ENCODE measurements around the gene YBX2. TPM values are rescaled to one million over a fixed set of nuclear protein-coding genes. Genes with fewer than 3 reads are reported as not detected.

YBX2 gene
- total and polyA plus RNA-seq, 2 donors (not counting 3 experiments of a cell fraction or from before 2014, with no cell fraction given): 0.15 to 0.31 TPM

DNA sequence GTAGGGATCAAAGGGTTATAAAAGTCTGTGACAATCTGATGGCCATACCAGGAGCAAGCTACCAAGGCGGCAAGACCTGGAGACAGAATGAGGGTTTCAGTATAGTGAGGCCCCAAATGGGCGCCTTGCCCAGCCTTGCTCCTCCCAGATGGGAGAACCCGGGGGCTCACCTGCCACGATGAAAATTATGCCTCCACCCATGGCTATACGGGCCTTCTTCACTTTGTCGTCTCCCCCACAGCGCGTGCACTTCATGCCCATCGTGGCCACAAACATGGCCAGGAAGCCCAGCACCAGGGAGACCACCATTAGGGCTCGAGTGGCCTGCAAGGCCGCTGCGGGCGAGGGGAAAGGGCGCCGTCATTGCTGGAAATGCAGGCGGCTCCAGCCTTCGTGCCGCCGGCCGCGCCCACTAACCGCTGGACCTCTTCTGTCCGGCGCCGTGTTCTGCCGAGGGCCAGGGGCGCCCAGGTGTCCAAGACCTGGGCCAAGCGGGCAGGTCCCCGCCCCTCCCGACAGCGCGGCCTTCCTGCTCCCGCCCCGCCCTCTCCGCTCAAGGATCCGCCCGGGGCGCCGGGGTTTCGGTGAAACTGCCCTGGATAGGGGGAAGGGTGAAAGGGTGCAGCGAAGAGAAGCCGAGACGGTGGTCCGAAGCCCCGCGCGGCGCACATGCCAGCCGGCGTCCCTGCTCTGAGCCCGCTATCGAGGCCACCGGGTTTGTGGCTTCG lies 33.6 kb downstream of the YBX2 start:
- BruUV-seq (replicated peaks): no TSS peak
- POLR2A ChIA-PET: no interaction called here
- Histone ChIP-seq H3K9me1 (replicated peaks; ENCODE audit: control insufficient read depth, extremely low read depth, insufficient read depth, low read length) (no peaks in the 10 kb centered on the region), H3K9me3 (replicated peaks; ENCODE audit: control insufficient read depth, insufficient read depth, low read length) (no peaks in the 10 kb centered on the region), H4K20me1 (replicated peaks; ENCODE audit: control insufficient read depth, extremely low read depth, insufficient read depth, low read length) (no peaks in the 10 kb centered on the region), H3K27me3 (ENCODE audit: control insufficient read depth in 2 of 2, insufficient read depth in 2 of 2, low read length in 2 of 2) (no peaks in the 10 kb centered on the region), H3K36me3 (ENCODE audit: control insufficient read depth in 2 of 2, extremely low read depth in 1 of 2, insufficient read depth in 2 of 2, low read length in 2 of 2) (peaks cover 3 to 15% of the 10 kb centered on the region in 2 experiments), H3K79me2 (ENCODE audit: control insufficient read depth, insufficient read depth, low read length) (no peaks in the 10 kb centered on the region), H3K4me2 (ENCODE audit: insufficient read depth, low read length) (peak overlapping the region; percentile 31), H3K4me1 (ENCODE audit: control insufficient read depth, extremely low read depth, insufficient read depth, low read length) (peaks cover 26% of the 10 kb centered on the region), H3K4me3 (replicated peaks in 1 of 3; ENCODE audit: insufficient read depth in 1 of 3, low read depth in 1 of 3, low read length in 3 of 3) (peak overlapping the region; percentile 8 to 19 (median 13)), H3K27ac (ENCODE audit: insufficient read depth, low read depth, low read length) (no peak overlapping the region), H2AFZ (ENCODE audit: low read depth, low read length) (peak overlapping the region; percentile 52), H3K9ac (replicated peaks; ENCODE audit: extremely low read depth, insufficient read depth, low read length) (peak overlapping the region; percentile 29)
- intact Hi-C loops (cut with micrococcal nuclease) (loop anchor here (1.0 to 2.0 kb wide), 2 partner anchors 9 to 40 kb away; partner anchors contain the start of gene ELP5), dilution Hi-C loops (cut with MboI; ENCODE audit: extremely low pct_ligation_motif_present, low sequenced_read_pairs) (no loop called here)
- CTCF ChIA-PET: interaction anchor here (0.6 to 1.1 kb wide), 2 partner anchors 36 to 371 kb away, joined by 3 read pairs; no protein-coding TSS in a partner anchor
- FAIRE-seq: no peak
- TF ChIP-seq POLR2AphosphoS5 (IDR thresholded peaks at IDR 0.05; ENCODE audit: insufficient read depth, low read depth, low read length): peak; percentile 23
- no peak for TF ChIP-seq MYC (IDR thresholded peaks at IDR 0.05; ENCODE audit: low read depth, low read length)
- DNase-seq (ENCODE audit: low read depth, low spot score): no peak

DNA sequence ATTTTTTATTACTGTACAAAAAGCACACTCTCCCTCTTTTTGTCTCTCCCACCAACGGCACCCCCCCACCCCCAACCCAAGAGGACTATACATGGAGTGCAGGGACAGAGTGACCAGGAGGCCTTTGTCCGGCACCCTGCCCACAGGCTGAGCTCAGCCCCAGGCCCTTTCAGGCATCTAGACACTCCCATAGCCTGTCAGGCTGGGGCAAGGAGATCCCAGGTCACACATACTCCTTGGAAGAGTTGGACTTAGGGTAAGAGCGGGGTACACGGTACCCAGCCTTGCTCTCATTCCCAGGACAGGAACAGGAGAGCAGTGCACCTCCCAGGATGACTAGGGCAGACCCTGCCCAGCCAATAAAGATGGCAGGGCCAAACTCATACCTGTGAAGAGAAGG lies 34.3 kb downstream of the YBX2 start:
- Histone ChIP-seq H4K20me1 (replicated peaks; ENCODE audit: control insufficient read depth, extremely low read depth, insufficient read depth, low read length) (no peaks in the 10 kb centered on the region), H3K4me2 (ENCODE audit: insufficient read depth, low read length) (no peak overlapping the region), H3K27me3 (ENCODE audit: control insufficient read depth in 2 of 2, insufficient read depth in 2 of 2, low read length in 2 of 2) (no peaks in the 10 kb centered on the region), H3K4me1 (ENCODE audit: control insufficient read depth, extremely low read depth, insufficient read depth, low read length) (peaks cover 26% of the 10 kb centered on the region), H3K79me2 (ENCODE audit: control insufficient read depth, insufficient read depth, low read length) (no peaks in the 10 kb centered on the region), H3K4me3 (replicated peaks in 1 of 3; ENCODE audit: insufficient read depth in 1 of 3, low read depth in 1 of 3, low read length in 3 of 3) (no peak overlapping the region), H3K9me3 (replicated peaks; ENCODE audit: control insufficient read depth, insufficient read depth, low read length) (no peaks in the 10 kb centered on the region), H3K36me3 (ENCODE audit: control insufficient read depth in 2 of 2, extremely low read depth in 1 of 2, insufficient read depth in 2 of 2, low read length in 2 of 2) (peaks cover 3 to 17% of the 10 kb centered on the region in 2 experiments), H2AFZ (ENCODE audit: low read depth, low read length) (no peak overlapping the region), H3K9me1 (replicated peaks; ENCODE audit: control insufficient read depth, extremely low read depth, insufficient read depth, low read length) (no peaks in the 10 kb centered on the region), H3K9ac (replicated peaks; ENCODE audit: extremely low read depth, insufficient read depth, low read length) (no peak overlapping the region), H3K27ac (ENCODE audit: insufficient read depth, low read depth, low read length) (no peak overlapping the region)
- TF ChIP-seq, protein P1, sequence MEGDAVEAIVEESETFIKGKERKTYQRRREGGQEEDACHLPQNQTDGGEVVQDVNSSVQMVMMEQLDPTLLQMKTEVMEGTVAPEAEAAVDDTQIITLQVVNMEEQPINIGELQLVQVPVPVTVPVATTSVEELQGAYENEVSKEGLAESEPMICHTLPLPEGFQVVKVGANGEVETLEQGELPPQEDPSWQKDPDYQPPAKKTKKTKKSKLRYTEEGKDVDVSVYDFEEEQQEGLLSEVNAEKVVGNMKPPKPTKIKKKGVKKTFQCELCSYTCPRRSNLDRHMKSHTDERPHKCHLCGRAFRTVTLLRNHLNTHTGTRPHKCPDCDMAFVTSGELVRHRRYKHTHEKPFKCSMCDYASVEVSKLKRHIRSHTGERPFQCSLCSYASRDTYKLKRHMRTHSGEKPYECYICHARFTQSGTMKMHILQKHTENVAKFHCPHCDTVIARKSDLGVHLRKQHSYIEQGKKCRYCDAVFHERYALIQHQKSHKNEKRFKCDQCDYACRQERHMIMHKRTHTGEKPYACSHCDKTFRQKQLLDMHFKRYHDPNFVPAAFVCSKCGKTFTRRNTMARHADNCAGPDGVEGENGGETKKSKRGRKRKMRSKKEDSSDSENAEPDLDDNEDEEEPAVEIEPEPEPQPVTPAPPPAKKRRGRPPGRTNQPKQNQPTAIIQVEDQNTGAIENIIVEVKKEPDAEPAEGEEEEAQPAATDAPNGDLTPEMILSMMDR (IDR thresholded peaks at IDR 0.05; ENCODE audit: extremely low read depth in 1 of 2, insufficient read depth in 1 of 2, low read depth in 1 of 2, low read length in 2 of 2): no peak
- TF ChIP-seq POLR2AphosphoS5 (IDR thresholded peaks at IDR 0.05; ENCODE audit: insufficient read depth, low read depth, low read length): peak; percentile 4
- CTCF ChIA-PET: interaction anchor here (0.6 to 1.5 kb wide), 3 partner anchors 36 to 372 kb away, joined by 3 read pairs; no protein-coding TSS in a partner anchor
- intact Hi-C loops (cut with micrococcal nuclease): loop anchor here (2.0 kb wide), 1 partner anchor 39 kb away; no protein-coding TSS in a partner anchor
- DNase-seq (ENCODE audit: low read depth, low spot score) (no peak), FAIRE-seq (no peak)
- dilution Hi-C loops (cut with MboI; ENCODE audit: extremely low pct_ligation_motif_present, low sequenced_read_pairs): no loop called here
- POLR2A ChIA-PET: no interaction called here
- TSS peak; percentile 14 for BruUV-seq (replicated peaks)

All from endothelial cell of umbilical vein (primary cell).